Activated T-cell treated with anti-CD3 and anti-CD28 coated beads for 4 hours (primary cell): ENCODE measurements around the gene PTPRA.

ENCODE experiments used
- DNase-seq: peaks from one replicate; pipeline ENCODE4 v3.0.0-alpha.2; 2020

PTPRA gene

GRCh38 chr20:2937902-2938301 lies 64.6 kb downstream of the PTPRA start:
- DNase-seq, result no peak

- DNase-seq, result no peak
Measured at GRCh38 chr20:2942439-2942838, 69.2 kb downstream of the PTPRA start.

- DNase-seq, result no peak
Measured at GRCh38 chr20:2946988-2947961, 74.0 kb downstream of the PTPRA start.

GRCh38 chr20:2948968-2949367 lies 75.7 kb downstream of the PTPRA start:
- DNase-seq, result no peak

- DNase-seq, result no peak
Measured at GRCh38 chr20:2952766-2953165, 79.5 kb downstream of the PTPRA start.

- no peak for DNase-seq
Measured at GRCh38 chr20:2955257-2955970, 82.1 kb downstream of the PTPRA start.

GRCh38 chr20:2956480-2956879 lies 83.2 kb downstream of the PTPRA start:
- DNase-seq, result no peak

- no peak for DNase-seq
Measured at GRCh38 chr20:2967841-2968240, 94.6 kb downstream of the PTPRA start.

DNA sequence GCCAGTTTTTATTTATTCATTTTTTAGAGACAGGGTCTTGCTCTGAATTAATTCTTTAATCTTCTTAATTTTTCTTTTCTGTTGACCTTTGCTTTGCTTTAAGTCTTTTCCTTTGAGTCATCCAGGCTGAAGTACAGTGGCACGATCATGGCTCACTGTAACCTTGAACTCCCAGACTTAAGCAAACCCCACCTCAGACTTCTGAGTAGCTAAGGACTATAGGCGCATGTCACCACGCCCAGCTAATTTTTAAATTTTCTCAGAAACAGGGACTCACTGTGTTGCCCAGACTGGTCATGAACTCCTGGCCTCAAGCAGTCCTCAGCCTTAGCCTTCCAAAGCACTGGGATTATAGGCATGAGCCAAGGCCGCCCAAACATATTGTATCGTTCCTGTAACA lies 98.8 kb downstream of the PTPRA start:
- no peak for DNase-seq

GRCh38 chr20:2973574-2973973 lies 100.3 kb downstream of the PTPRA start:
- DNase-seq, result no peak

DNA sequence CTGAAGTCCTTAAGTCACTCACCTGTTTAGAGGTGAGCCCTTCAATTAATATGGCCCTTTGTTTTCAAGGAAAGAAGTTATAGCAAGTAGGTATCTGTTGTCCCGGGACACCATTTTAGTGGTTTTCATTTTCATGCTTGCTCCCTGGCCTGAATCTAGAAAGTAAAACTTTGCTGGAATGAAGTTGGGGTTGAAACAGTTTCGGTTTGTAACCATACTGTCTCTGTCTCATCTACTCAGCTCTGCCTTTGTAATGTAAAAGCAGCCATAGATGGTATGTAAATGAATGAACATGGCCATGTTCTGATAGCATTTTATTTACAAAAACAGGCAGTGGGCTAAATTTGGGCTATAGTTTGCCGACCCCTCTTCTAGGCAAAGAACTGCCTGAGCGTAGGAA lies 105.2 kb downstream of the PTPRA start:
- no peak for DNase-seq

GRCh38 chr20:2981646-2982045 lies 108.4 kb downstream of the PTPRA start:
- no peak for DNase-seq

DNA sequence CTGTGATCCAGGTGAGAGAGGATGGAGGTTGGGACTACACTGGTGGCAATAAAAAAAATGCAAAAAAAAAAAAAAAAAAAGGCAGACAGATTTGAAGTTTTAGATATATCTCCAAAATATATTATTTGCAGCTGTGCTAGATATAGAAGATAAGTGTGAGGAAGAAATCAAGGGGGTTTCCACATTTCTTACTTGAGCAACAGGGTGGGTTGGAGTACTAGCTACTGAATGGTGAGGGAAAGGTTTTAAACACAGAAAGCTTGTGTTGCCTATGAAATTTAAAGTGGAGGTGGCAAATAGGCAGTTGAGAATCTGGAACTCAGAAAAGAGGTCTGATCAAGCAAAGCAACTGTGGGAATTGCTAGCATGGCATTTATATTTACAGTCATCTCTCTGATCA lies 110.2 kb downstream of the PTPRA start:
- DNase-seq, result no peak

DNA sequence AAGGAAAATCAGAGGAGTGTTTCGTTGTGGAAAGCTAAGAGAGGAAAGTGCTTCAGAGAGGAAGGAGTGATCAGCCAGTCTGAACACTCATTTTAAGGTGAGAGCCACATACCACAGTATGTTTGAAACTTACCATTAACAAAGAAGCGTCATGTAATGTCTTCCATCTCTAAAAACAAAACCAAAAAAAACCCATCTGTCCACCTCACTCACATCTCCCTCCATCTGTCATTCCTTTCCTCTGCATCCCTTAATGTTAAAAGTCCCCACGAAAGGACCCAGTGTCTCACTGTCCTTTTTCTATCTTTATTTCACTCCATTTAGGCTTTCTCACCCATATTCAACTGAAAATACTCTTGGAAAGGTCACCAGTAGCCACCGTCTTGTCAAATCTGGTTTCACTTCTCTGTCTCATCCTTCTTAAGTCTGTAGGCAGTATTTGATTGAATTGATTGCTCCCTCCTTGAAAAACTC lies 110.8 kb downstream of the PTPRA start:
- DNase-seq, result no peak

GRCh38 chr20:2984956-2985661 lies 111.8 kb downstream of the PTPRA start:
- DNase-seq, result no peak

DNA sequence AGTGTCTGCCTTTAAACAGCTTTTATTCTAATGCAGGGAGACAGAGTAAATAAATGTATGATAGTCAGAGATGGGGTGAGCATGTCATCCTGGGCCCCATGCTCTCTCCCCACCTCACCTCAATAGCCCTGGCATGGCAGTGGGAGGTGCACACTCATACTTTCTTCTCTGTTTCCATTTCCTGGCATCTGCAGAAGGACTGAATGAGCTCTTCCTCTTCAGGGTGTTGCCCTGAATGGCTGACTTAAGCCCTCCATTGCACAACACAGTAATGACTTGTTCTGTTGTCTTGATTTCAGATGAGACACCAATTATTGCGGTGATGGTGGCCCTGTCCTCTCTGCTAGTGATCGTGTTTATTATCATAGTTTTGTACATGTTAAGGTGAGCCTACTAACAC lies 113.2 kb downstream of the PTPRA start:
- DNase-seq, result no peak

DNA sequence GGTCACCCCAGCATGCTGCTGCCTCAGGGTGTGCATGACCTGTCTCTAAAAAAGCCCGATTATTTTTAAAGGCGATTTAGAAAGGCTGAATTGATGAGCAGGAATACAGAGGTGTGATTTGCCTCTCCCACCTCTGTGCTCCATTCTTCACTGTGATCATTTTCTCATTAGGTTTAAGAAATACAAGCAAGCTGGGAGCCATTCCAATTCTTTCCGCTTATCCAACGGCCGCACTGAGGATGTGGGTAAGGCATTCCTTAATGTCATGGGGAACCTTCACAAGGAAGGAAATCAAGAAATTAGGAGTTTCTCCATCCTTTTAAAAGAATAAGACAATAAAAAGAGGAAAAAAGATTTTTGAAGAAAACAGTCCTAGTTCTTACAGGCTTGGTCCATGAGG lies 114.6 kb downstream of the PTPRA start:
- DNase-seq, result no peak

- no peak for DNase-seq
Measured at GRCh38 chr20:2991532-2991931, 118.3 kb downstream of the PTPRA start.

- no peak for DNase-seq
Measured at GRCh38 chr20:2993250-2993649, 120.0 kb downstream of the PTPRA start.

- DNase-seq, result no peak
Measured at GRCh38 chr20:2995796-2996195, 122.5 kb downstream of the PTPRA start.

- DNase-seq, result no peak
Measured at GRCh38 chr20:2998728-2999127, 125.4 kb downstream of the PTPRA start.

GRCh38 chr20:3000852-3001523 lies 127.7 kb downstream of the PTPRA start:
- no peak for DNase-seq

GRCh38 chr20:3003416-3003815 lies 130.1 kb downstream of the PTPRA start:
- DNase-seq, result no peak
